Epithelial cell of esophagus (primary cell): Measurements from ENCODE around the gene RNF180.

Experiments used
- DNase-seq: peaks from one replicate; pipeline ENCODE4 v3.0.0; 2010; ENCODE audit warnings: low read depth
- H3K4me3 ChIP-seq: 2 replicates; pipeline ENCODE4 v1.5.1; 2011; ENCODE audit warnings: mild to moderate bottlenecking, low read length, control low read depth
- CTCF ChIP-seq: IDR thresholded peaks from 2 replicates; pipeline ENCODE4 v1.5.1; 2011; ENCODE audit warnings: low read depth, mild to moderate bottlenecking, low read length, control low read depth, inconsistent platforms; ENCODE audit not compliant: insufficient read depth; ENCODE audit errors: missing control alignments

RNF180 gene

GRCh38 chr5:64147379-64147778, 18.3 kb upstream of the RNF180 start:
- H3K4me3 ChIP-seq, result no peak overlapping the region
- TF ChIP-seq CTCF, result no peak
- no peak for DNase-seq

DNA sequence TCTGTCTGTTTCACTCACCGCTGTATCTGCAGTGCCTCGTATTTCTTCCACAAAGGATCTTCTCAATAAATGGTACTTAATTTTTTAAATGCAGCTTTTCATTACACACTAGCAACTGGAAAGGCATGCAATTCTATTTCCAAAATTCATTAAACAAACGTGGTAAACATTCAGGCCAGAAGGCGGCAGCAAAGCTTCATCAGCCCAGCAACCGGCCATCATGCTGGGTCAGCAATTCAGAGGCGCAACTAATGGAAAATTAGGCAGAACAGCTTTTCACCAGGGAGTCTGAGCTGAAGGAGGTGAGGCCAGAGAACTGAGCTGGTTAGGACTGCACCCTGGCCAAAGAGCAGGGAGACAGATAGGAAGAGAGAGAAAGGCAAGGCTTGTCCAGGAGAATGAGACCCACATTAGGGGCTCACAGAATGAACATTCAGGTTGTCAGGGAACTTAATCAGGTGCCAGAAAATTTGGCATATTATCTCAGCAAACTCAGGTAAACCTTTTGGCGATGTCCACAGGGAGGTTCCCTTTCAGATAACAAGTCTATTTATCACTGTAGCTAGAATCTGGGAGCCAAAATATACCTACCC, 17.7 kb upstream of the RNF180 start:
- H3K4me3 ChIP-seq, result no peak overlapping the region
- peak; percentile 88 for TF ChIP-seq CTCF
- DNase-seq, result peak; percentile 61

GRCh38 chr5:64149268-64149667, 16.4 kb upstream of the RNF180 start:
- TF ChIP-seq CTCF, result no peak
- H3K4me3 ChIP-seq, result no peak overlapping the region
- no peak for DNase-seq

- no peak overlapping the region for H3K4me3 ChIP-seq
These were observed 15.7 kb upstream of the RNF180 start for GRCh38 chr5:64149857-64150521.

GRCh38 chr5:64156261-64156660, 9.4 kb upstream of the RNF180 start:
- DNase-seq, result no peak
- no peak for TF ChIP-seq CTCF
- no peak overlapping the region for H3K4me3 ChIP-seq

More at GRCh38 chr5:64149857-64150521, 15.7 kb upstream of the RNF180 start:
- no peak for DNase-seq
- TF ChIP-seq CTCF, result no peak

GRCh38 chr5:64158827-64159226, 6.8 kb upstream of the RNF180 start:
- DNase-seq, result peak; percentile 24
- no peak for TF ChIP-seq CTCF
- H3K4me3 ChIP-seq, result no peak overlapping the region

DNA sequence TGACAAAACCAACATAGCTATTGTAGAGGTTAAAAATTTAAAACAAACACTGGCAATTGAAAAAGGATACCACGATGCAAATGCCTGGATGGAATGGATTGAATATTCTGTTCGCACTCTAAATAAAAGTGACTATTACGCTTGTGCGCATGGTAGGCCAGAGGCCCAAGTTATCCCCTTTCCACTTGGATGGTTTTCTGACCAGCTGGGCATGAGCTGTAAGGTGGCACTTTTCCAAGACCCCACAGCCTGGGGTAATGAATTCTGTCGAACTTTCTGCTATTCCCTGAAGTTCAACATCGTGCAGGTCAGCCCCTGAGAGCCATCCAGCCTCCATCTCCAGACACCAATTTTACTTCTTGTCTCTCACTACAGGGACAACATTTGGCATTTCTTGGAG, 5.4 kb upstream of the RNF180 start:
- TF ChIP-seq CTCF, result no peak
- DNase-seq, result no peak
- H3K4me3 ChIP-seq, result no peak overlapping the region
